ENCODE results near the gene WARS2. TPM values are rescaled to one million over a fixed set of nuclear protein-coding genes. Genes with fewer than 3 reads are reported as not detected.
A peak's percentile ranks its signal among the peaks of the same experiment; 100 is the strongest.

The WARS2 gene
- total RNA-seq, 1 donor: 23.9 TPM

DNA sequence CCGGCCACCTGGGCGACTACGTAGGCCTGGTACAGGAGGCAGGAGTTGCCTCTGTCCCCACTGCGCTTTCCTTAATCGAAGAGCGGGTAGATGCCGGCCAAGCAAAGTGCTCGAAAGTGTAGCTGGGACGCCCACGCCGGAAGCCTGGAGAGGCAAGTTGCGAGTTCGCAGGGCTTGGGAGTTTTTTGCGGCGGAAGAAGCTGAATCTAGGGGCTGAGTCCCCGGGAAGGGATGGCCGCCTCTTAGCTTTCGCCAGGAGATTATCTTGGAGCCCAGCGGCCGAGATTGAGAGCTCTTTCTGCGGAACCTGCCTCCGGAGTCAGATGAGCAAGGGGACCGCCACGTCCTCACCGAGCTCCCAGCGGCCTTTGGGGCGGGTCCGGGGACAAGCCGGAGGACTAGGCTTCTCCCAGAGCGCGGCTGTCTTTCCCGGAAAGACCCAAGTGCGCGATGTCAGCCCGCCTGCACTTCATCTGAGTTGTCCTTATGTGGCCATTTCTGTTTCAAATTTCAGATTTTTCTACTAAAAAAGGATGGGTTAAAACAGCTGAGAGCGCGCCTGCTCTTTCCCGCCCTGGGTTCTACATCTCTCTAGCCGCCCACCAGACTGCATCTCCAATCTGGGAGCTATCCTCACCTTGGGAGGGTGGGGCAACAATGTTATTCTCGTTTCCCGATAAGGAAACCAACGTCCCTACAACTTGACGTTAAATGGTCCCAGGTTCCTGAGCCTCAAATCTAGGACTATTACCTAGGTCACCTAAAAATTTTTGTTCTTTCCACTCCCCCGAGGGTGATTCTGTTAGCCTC, 139.9 kb downstream of the WARS2 start:
- H3K4me2 ChIP-seq (ENCODE audit: insufficient read depth, low read length): peak overlapping the region; percentile 86
- peak overlapping the region; percentile 61 for H3K4me3 ChIP-seq (ENCODE audit: insufficient read depth, low read length)
- H4K20me1 ChIP-seq (ENCODE audit: insufficient read depth, low read length): no peaks in the 10 kb centered on the region
- H3K27ac ChIP-seq (ENCODE audit: low read depth, low read length): no peak overlapping the region
- DNase-seq (ENCODE audit: insufficient read length, low spot score, missing footprints): no peak
- no peaks in the 10 kb centered on the region for H3K36me3 ChIP-seq (ENCODE audit: insufficient read depth, low read length)
- H3K27me3 ChIP-seq (ENCODE audit: insufficient read depth, low read length): peaks cover 2% of the 10 kb centered on the region
- no peak overlapping the region for H2AFZ ChIP-seq (ENCODE audit: low read length)
- no peaks in the 10 kb centered on the region for H3K9me3 ChIP-seq (ENCODE audit: low read depth, low read length)
- no peaks in the 10 kb centered on the region for H3K79me2 ChIP-seq (ENCODE audit: insufficient read depth, low read length)
- peaks cover 15% of the 10 kb centered on the region for H3K4me1 ChIP-seq (ENCODE audit: insufficient read depth, low read length)
- TF ChIP-seq, protein P1, sequence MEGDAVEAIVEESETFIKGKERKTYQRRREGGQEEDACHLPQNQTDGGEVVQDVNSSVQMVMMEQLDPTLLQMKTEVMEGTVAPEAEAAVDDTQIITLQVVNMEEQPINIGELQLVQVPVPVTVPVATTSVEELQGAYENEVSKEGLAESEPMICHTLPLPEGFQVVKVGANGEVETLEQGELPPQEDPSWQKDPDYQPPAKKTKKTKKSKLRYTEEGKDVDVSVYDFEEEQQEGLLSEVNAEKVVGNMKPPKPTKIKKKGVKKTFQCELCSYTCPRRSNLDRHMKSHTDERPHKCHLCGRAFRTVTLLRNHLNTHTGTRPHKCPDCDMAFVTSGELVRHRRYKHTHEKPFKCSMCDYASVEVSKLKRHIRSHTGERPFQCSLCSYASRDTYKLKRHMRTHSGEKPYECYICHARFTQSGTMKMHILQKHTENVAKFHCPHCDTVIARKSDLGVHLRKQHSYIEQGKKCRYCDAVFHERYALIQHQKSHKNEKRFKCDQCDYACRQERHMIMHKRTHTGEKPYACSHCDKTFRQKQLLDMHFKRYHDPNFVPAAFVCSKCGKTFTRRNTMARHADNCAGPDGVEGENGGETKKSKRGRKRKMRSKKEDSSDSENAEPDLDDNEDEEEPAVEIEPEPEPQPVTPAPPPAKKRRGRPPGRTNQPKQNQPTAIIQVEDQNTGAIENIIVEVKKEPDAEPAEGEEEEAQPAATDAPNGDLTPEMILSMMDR (IDR thresholded peaks at IDR 0.05; ENCODE audit: extremely low read depth, low read depth, low read length): no peak

DNA sequence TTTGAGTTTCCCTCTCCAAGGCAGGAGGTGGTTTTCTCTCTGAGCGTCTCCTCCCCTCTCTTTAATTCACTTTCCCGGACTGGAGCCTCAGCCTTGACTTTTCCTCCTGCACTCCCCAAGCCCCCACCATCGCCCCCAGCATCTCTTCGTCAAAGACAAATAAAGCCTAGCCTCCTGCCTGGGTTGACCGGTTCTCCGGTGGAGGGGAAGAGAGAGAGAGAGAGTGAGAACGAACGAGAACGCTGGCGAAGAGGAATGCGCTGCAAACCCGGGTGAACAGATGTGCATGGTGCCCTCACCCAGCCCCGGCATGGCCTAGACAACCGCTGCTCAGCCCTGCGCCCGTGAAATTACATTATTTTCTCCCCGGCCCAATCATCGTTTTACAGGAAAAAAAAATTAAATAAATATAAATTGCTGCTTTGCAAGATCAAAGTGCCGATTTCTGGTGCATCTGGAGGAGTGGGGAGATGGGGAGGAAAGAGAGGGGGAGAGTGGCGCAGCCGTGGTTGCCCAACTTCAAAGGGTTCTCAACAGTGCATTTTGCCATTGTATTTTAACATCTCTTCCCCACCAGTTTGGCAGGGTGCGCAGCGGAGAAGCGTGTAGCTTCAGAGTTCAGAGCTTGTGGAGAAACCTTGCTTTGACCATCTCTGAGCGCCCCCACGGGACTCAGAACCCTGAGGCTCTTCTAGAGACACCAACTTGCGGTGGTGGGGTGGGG, 140.9 kb downstream of the WARS2 start:
- Histone ChIP-seq H3K4me3 (ENCODE audit: insufficient read depth, low read length) (no peak overlapping the region), H2AFZ (ENCODE audit: low read length) (no peak overlapping the region), H3K27ac (ENCODE audit: low read depth, low read length) (no peak overlapping the region), H3K9me3 (ENCODE audit: low read depth, low read length) (no peaks in the 10 kb centered on the region), H3K27me3 (ENCODE audit: insufficient read depth, low read length) (no peaks in the 10 kb centered on the region), H3K79me2 (ENCODE audit: insufficient read depth, low read length) (no peaks in the 10 kb centered on the region), H3K4me1 (ENCODE audit: insufficient read depth, low read length) (peaks cover 15% of the 10 kb centered on the region), H4K20me1 (ENCODE audit: insufficient read depth, low read length) (no peaks in the 10 kb centered on the region), H3K36me3 (ENCODE audit: insufficient read depth, low read length) (no peaks in the 10 kb centered on the region), H3K4me2 (ENCODE audit: insufficient read depth, low read length) (no peak overlapping the region)
- TF ChIP-seq, protein P1 (IDR thresholded peaks at IDR 0.05; ENCODE audit: extremely low read depth, low read depth, low read length): no peak
- DNase-seq (ENCODE audit: insufficient read length, low spot score, missing footprints): no peak

DNA sequence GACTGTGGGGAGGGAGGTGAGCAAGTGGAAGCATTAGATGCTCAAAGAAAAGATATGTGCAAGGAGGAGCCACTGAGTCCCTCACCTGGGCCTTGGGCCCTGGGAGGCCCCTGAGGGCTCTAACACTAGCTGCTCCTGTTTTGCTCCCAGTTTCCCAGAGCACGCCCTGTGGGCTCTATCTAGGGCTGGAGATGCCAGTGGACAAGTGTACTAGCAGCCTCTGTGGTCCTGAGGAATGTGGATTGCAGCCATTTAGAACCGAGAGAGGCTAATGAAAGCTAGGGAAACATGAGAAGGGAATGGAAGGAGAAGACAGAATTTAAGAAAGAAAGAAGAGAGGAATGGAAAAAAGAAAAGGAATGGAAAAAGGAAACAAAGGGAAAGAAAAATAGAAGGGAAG, 142.3 kb downstream of the WARS2 start:
- Histone ChIP-seq H3K9me3 (ENCODE audit: low read depth, low read length) (no peaks in the 10 kb centered on the region), H2AFZ (ENCODE audit: low read length) (no peak overlapping the region), H3K27ac (ENCODE audit: low read depth, low read length) (no peak overlapping the region), H3K4me3 (ENCODE audit: insufficient read depth, low read length) (no peak overlapping the region), H3K4me1 (ENCODE audit: insufficient read depth, low read length) (peaks cover 15% of the 10 kb centered on the region), H4K20me1 (ENCODE audit: insufficient read depth, low read length) (no peaks in the 10 kb centered on the region), H3K36me3 (ENCODE audit: insufficient read depth, low read length) (no peaks in the 10 kb centered on the region), H3K4me2 (ENCODE audit: insufficient read depth, low read length) (no peak overlapping the region), H3K27me3 (ENCODE audit: insufficient read depth, low read length) (no peaks in the 10 kb centered on the region), H3K79me2 (ENCODE audit: insufficient read depth, low read length) (no peaks in the 10 kb centered on the region)
- TF ChIP-seq, protein P1 (IDR thresholded peaks at IDR 0.05; ENCODE audit: extremely low read depth, low read depth, low read length): no peak
- DNase-seq (ENCODE audit: insufficient read length, low spot score, missing footprints): no peak

DNA sequence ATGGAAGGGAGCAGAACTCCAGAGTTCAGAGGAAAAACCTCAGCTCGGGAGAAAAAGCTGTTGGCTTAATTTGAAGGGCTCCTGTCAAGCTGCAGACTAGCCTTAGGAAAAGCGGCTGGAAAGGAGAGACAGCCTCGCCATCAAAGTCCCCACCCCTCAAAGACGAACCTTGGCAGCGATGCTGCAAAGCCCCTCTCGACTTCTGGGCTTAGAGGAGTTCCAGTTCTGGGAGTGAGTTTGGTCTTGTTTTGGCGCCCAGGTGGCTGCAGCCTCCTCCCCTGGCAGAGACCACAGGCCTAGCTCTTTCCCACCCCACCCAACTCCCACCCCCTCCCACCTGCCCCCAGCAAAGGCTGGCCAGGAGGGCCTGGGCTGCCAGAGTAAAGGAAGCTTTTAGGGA, 143.2 kb downstream of the WARS2 start:
- H3K4me2 ChIP-seq (ENCODE audit: insufficient read depth, low read length): no peak overlapping the region
- no peak overlapping the region for H2AFZ ChIP-seq (ENCODE audit: low read length)
- TF ChIP-seq, protein P1 (IDR thresholded peaks at IDR 0.05; ENCODE audit: extremely low read depth, low read depth, low read length): no peak
- no peak for DNase-seq (ENCODE audit: insufficient read length, low spot score, missing footprints)
- no peaks in the 10 kb centered on the region for H3K27me3 ChIP-seq (ENCODE audit: insufficient read depth, low read length)
- no peaks in the 10 kb centered on the region for H3K79me2 ChIP-seq (ENCODE audit: insufficient read depth, low read length)
- no peaks in the 10 kb centered on the region for H4K20me1 ChIP-seq (ENCODE audit: insufficient read depth, low read length)
- H3K36me3 ChIP-seq (ENCODE audit: insufficient read depth, low read length): no peaks in the 10 kb centered on the region
- no peak overlapping the region for H3K27ac ChIP-seq (ENCODE audit: low read depth, low read length)
- no peak overlapping the region for H3K4me3 ChIP-seq (ENCODE audit: insufficient read depth, low read length)
- H3K9me3 ChIP-seq (ENCODE audit: low read depth, low read length): no peaks in the 10 kb centered on the region
- peaks cover 11% of the 10 kb centered on the region for H3K4me1 ChIP-seq (ENCODE audit: insufficient read depth, low read length)

Data from osteoblast (primary cell).